ENCODE data around the gene DOCK2. TPM values are rescaled to one million over a fixed set of nuclear protein-coding genes. Genes with fewer than 3 reads are reported as not detected.

Gene DOCK2
- total and polyA plus RNA-seq, 2 donors from 2014 or later, result 1.0 to 42.0 TPM

DNA sequence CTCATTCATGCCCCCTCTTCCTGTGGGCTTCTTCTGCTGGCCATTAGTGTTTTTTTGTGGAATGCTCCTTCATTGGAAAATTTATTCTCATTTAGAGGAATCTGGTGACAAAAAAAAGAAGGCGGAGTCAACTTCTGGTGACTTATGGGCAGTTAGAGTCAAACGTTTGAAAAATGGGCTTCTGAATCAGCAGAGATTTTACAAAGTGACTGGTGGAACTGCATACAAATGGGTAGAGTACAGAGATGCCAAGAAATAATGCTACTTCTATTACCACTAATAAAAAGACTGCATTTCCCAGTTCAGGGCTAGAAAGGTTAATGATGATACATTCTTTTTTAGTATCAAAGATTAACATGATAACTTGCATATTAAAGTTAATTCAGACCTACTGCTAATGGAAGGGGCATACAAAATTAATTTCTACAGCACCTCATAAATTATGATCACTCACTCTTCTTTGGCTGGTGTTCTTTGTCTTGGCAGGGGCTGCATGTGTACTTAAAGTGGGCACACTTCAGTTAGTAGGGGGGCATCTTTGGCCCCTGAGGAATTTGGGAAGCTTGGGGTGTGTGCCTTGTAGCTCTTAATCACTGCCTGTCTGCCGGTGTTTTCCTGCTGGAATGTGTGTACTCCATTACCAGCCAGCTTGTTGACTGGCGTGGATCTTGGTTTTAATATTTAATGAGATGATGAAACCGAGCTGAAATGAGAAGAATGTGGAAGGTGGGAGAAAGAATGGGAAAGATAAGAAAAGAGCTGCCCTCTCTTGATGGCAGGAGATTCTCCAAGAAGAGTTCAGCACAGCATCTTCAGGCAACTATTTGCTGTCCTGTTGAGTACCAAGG, 148.9 kb downstream of the DOCK2 start:
- no peak for DNase-seq
- Histone ChIP-seq H3K4me1 (ENCODE audit: control insufficient read depth in 2 of 3, insufficient read depth in 2 of 3, low read depth in 1 of 3, low read length in 3 of 3) (no peaks in the 10 kb centered on the region), H3K27me3 (ENCODE audit: control insufficient read depth, insufficient read depth, low read length) (no peaks in the 10 kb centered on the region), H3K9me3 (ENCODE audit: control insufficient read depth in 2 of 3, insufficient read depth in 1 of 3, low read length in 3 of 3) (no peaks in the 10 kb centered on the region), H3K36me3 (ENCODE audit: control insufficient read depth in 2 of 3, insufficient read depth in 3 of 3, low read length in 3 of 3) (no peaks in the 10 kb centered on the region), H3K4me3 (ENCODE audit: low read length in 3 of 3) (no peak overlapping the region), H3K9ac (ENCODE audit: low read length in 3 of 3) (no peak overlapping the region), H3K27ac (ENCODE audit: low read depth in 2 of 2, low read length in 2 of 2) (no peak overlapping the region)
- FAIRE-seq, result no peak
- no peak for TF ChIP-seq CTCF (IDR thresholded peaks at IDR 0.05; ENCODE audit: borderline replicate concordance, extremely low read depth, insufficient read depth)
- intact Hi-C loops (cut with DNase I), result no loop called here

DNA sequence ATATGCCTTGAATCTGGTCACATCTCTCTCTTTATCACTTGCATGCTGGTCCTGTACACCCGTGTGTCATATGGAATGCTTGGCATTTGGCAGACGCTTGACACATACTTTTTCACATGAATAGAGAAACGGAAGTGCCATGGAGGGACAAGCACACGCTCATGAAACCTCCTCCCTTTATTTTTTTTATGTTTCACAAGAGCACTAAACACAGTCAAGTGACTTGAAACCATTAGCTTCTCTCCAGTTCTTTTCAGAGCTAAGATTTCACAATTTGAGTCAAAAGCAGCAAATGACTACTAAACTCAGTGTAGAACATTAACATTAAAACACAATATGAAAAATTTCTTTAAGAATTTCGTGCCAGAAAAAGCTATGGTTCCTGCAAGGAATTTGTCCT, 151.1 kb downstream of the DOCK2 start:
- intact Hi-C loops (cut with DNase I), result no loop called here
- DNase-seq (no peak), FAIRE-seq (no peak)
- Histone ChIP-seq H3K9ac (ENCODE audit: low read length in 3 of 3) (no peak overlapping the region), H3K27me3 (ENCODE audit: control insufficient read depth, insufficient read depth, low read length) (no peaks in the 10 kb centered on the region), H3K4me1 (ENCODE audit: control insufficient read depth in 2 of 3, insufficient read depth in 2 of 3, low read depth in 1 of 3, low read length in 3 of 3) (peaks cover 0 to 4% (median 0%) of the 10 kb centered on the region in 3 donors), H3K27ac (ENCODE audit: low read depth in 2 of 2, low read length in 2 of 2) (no peak overlapping the region), H3K9me3 (ENCODE audit: control insufficient read depth in 2 of 3, insufficient read depth in 1 of 3, low read length in 3 of 3) (no peaks in the 10 kb centered on the region), H3K36me3 (ENCODE audit: control insufficient read depth in 2 of 3, insufficient read depth in 3 of 3, low read length in 3 of 3) (no peaks in the 10 kb centered on the region), H3K4me3 (ENCODE audit: low read length in 3 of 3) (no peak overlapping the region)
- no peak for TF ChIP-seq CTCF (IDR thresholded peaks at IDR 0.05; ENCODE audit: borderline replicate concordance, extremely low read depth, insufficient read depth)

DNA sequence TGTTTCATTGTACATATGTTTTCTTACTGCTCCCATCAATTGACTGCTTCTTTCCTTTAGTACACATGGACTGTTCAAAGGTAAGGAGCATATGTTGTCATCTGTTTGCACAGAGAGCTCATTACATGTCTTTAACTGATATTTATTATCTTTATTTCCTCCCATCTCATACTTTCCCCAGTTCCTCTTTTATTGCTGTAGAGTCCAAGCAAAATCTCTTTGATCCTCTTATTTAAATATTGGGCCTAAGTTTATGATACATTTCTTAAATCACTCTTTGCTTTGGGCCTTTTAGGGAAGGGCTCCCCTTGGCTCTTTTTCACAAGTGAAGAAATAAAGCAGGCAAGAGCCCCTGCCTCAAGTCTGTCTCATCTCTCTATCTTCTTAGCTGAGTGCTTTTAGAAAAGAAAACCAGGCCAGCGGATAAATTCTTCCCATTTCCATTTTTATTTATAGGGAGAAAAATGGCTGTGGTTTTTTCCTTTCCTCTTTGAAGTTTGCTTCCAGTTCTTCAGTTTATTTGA, 152.4 kb downstream of the DOCK2 start:
- no peaks in the 10 kb centered on the region for H3K36me3 ChIP-seq (ENCODE audit: control insufficient read depth in 2 of 3, insufficient read depth in 3 of 3, low read length in 3 of 3)
- H3K4me1 ChIP-seq (ENCODE audit: control insufficient read depth in 2 of 3, insufficient read depth in 2 of 3, low read depth in 1 of 3, low read length in 3 of 3), result peaks cover 0 to 4% (median 0%) of the 10 kb centered on the region in 3 donors
- no peaks in the 10 kb centered on the region for H3K9me3 ChIP-seq (ENCODE audit: control insufficient read depth in 2 of 3, insufficient read depth in 1 of 3, low read length in 3 of 3)
- no peak overlapping the region for H3K27ac ChIP-seq (ENCODE audit: low read depth in 2 of 2, low read length in 2 of 2)
- FAIRE-seq, result no peak
- no peak for TF ChIP-seq CTCF (IDR thresholded peaks at IDR 0.05; ENCODE audit: borderline replicate concordance, extremely low read depth, insufficient read depth)
- no peak overlapping the region for H3K9ac ChIP-seq (ENCODE audit: low read length in 3 of 3)
- intact Hi-C loops (cut with DNase I), result no loop called here
- no peak for DNase-seq
- no peak overlapping the region for H3K4me3 ChIP-seq (ENCODE audit: low read length in 3 of 3)
- H3K27me3 ChIP-seq (ENCODE audit: control insufficient read depth, insufficient read depth, low read length), result no peaks in the 10 kb centered on the region

Measured in kidney (tissue), 14 donors.